ENCODE results near the gene IBTK. TPM values are rescaled to one million over a fixed set of nuclear protein-coding genes. Genes with fewer than 3 reads are reported as not detected.

Gene IBTK
- total RNA-seq, result 54.8 and 69.9 TPM in 2 replicates

GRCh38 chr6:82247505-82248272 lies at the start of gene IBTK:
IBTK (minus strand) TSS chr6:82247744; CDS start chr6:82240486, 7,258 bp downstream.

Small RNA genes within 50 kb of the gene (small RNA-seq; reads per million reads assigned to genes)
- gene RNU6-130P, result not detected

Other genes starting within 250 kb of the IBTK start
- gene TPBG, start 116.1 kb upstream of the IBTK start, total RNA-seq, result 15.4 and 21.2 TPM in 2 replicates